Measurements from ENCODE around the gene CASP8AP2.

DNA sequence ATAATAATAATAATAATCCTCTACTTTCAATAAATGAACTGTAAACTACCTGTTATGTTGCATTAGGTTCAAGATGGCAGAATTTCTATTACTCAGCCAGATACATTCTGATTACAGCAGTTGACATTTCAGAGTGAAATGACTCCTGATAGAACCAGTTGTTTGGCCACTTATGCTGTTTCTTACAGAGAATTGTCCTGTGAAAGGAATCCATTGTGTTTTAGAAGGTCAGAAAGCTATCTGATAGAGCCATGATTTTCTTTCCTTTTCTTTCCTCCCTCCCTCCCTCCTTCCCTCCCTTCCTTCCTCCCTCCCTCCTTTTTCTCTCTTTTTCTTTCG is 81.2 kb downstream of the CASP8AP2 start:
- TF ChIP-seq CTCF (IDR thresholded peaks at IDR 0.05) (no peak), POLR2AphosphoS5 (IDR thresholded peaks at IDR 0.05) (no peak)
